Naive thymus-derived CD4-positive, alpha-beta T cell (primary cell): ENCODE measurements around the gene STAT1. TPM values are rescaled to one million over a fixed set of nuclear protein-coding genes. Genes with fewer than 3 reads are reported as not detected.

ENCODE experiments used
- ATAC-seq: fragments of 150-1000 bp; cut with Tn5 transposase; 2 replicates; pipeline ENCODE4 v1.10.0; 2021; ENCODE audit warnings: mild to moderate bottlenecking, moderate library complexity
- CTCF ChIA-PET: fragments of 350-600 bp; sonication (Branson Sonifier 250); formaldehyde crosslinking; loops from one replicate; lab custom pipeline; 2021; ENCODE audit warnings: antibody characterized with exemption; lab: Charles Lee
- POLR2A ChIA-PET: fragments of 350-600 bp; sonication (Branson Sonifier 250); formaldehyde crosslinking; loops from one replicate; lab custom pipeline; 2021; ENCODE audit warnings: antibody characterized with exemption, inconsistent platforms; lab: Charles Lee
- DNase-seq, 9 donors: peaks; one replicate each; pipeline versions ENCODE4 v3.0.0 to v3.0.0-alpha.2; 2020 to 2022; ENCODE audit warnings: mixed read lengths in 1 of 9
- H3K27ac ChIP-seq: one replicate; pipeline ENCODE4 v1.7.0; 2013; ENCODE audit warnings: mild to moderate bottlenecking, low read depth, low read length, moderate library complexity
- H3K27me3 ChIP-seq, 2 donors: one replicate each; pipeline ENCODE4 v1.7.0; 2013; ENCODE audit warnings: low read length in 2 of 2, mild to moderate bottlenecking in 2 of 2, moderate library complexity in 2 of 2; ENCODE audit not compliant: control insufficient read depth in 2 of 2, insufficient read depth in 2 of 2
- H3K36me3 ChIP-seq, 3 experiments: 1 replicate in 2 of 3; 2 replicates in 1 of 3; pipeline ENCODE4 v1.7.0; 2013; ENCODE audit warnings: low read length in 3 of 3, mild to moderate bottlenecking in 3 of 3, moderate library complexity in 1 of 3; ENCODE audit not compliant: insufficient read depth in 3 of 3, control insufficient read depth in 2 of 3
- H3K4me1 ChIP-seq, 2 donors: one replicate each; pipeline ENCODE4 v1.7.0; 2013; ENCODE audit warnings: low read length in 2 of 2, mild to moderate bottlenecking in 2 of 2, moderate library complexity in 1 of 2; ENCODE audit not compliant: control insufficient read depth in 2 of 2, insufficient read depth in 2 of 2
- H3K4me3 ChIP-seq: 2 replicates; pipeline ENCODE4 v1.7.0; 2013; ENCODE audit warnings: mild to moderate bottlenecking, low read length
- H3K9me3 ChIP-seq, 3 experiments: 1 replicate in 2 of 3; 2 replicates in 1 of 3; pipeline ENCODE4 v1.7.0; 2013; ENCODE audit warnings: low read length in 3 of 3; ENCODE audit not compliant: control insufficient read depth in 2 of 3
- H3K27ac Mint-ChIP-seq, 9 donors: one replicate each; pipeline ENCODE4 v1.8.0; 2020 to 2022; ENCODE audit warnings: mixed read lengths in 9 of 9, mild to moderate bottlenecking in 8 of 9, moderate library complexity in 5 of 9, inconsistent platforms in 2 of 9
- H3K27me3 Mint-ChIP-seq, 5 donors: one replicate each; pipeline ENCODE4 v1.8.0; 2021 to 2022; ENCODE audit warnings: mixed read lengths in 5 of 5, mild to moderate bottlenecking in 1 of 5
- H3K36me3 Mint-ChIP-seq, 5 donors: one replicate each; pipeline ENCODE4 v1.8.0; 2020 to 2022; ENCODE audit warnings: mixed read lengths in 5 of 5, mild to moderate bottlenecking in 3 of 5, inconsistent platforms in 1 of 5
- H3K4me1 Mint-ChIP-seq, 7 donors: one replicate each; pipeline ENCODE4 v1.8.0; 2020 to 2022; ENCODE audit warnings: mixed read lengths in 7 of 7, mild to moderate bottlenecking in 3 of 7, inconsistent platforms in 1 of 7
- H3K4me3 Mint-ChIP-seq, 10 donors: one replicate each; pipeline ENCODE4 v1.8.0; 2020 to 2022; ENCODE audit warnings: mild to moderate bottlenecking in 10 of 10, mixed read lengths in 10 of 10, moderate library complexity in 6 of 10, inconsistent platforms in 2 of 10
- H3K9me3 Mint-ChIP-seq, 11 donors: one replicate each; pipeline ENCODE4 v1.8.0; 2020 to 2022; ENCODE audit warnings: mixed read lengths in 11 of 11, mild to moderate bottlenecking in 4 of 11, inconsistent platforms in 1 of 11, moderate library complexity in 1 of 11
- intact Hi-C, 2 donors: fragments of 100-400 bp; cut with micrococcal nuclease; formaldehyde crosslinking; loops; one replicate each; pipeline ENCODE4 v1.15.1; 2023
- polyA plus RNA-seq, 2 donors: library from polyadenylated mRNA; unstranded; fragments of 300-500 nt; fragmentation: Illumina TruSeq; gene quantifications; one replicate each; pipeline ENCODE4 v1.2.3, GENCODE V29; 2021
- total RNA-seq, 6 experiments: library from RNA in 5 of 6; stranded (reverse) in 5 of 6; gene quantifications; 1 replicate in 5 of 6; 2 replicates in 1 of 6; pipeline ENCODE4 v1.2.3 and lab custom pipeline; 2021 to 2026

The STAT1 gene
- total and polyA plus RNA-seq, 7 experiments from 2014 or later = 74.1 to 1,177 (median 92.2) TPM

DNA sequence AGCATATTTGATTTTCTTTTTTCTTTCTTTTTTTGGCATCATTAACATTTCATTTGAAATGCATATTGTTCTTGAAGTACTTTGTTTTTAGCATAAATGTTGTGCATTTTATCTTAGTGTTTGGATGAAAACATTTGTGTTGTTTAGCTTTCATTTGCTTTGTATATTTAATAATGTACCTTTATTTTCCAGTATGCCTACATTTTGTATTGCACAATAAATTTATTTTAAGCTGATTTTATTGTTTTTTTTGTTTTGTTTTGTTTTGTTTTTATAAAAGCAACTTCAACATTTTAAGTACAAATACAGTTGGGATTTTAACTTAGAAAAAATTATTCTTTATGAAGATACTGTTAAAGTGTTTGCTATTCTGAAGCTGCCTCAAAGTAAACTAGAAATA, 78.9 kb downstream of the STAT1 start:
- Mint-ChIP-seq H3K4me1 (peaks cover 0 to 46% (median 19%) of the 10 kb centered on the region in 7 donors), H3K27me3 (no peaks in the 10 kb centered on the region), H3K9me3 (no peaks in the 10 kb centered on the region), H3K4me3 (no peak overlapping the region), H3K36me3 (peaks cover 0 to 19% (median 14%) of the 10 kb centered on the region in 5 donors), H3K27ac (peak overlapping the region in 3 of 9 donors; percentile 32 to 73 (median 51))
- Histone ChIP-seq H3K27ac (no peak overlapping the region), H3K9me3 (no peaks in the 10 kb centered on the region), H3K27me3 (no peaks in the 10 kb centered on the region), H3K4me1 (peaks cover 0 to 8% of the 10 kb centered on the region in 2 donors), H3K4me3 (no peak overlapping the region), H3K36me3 (peaks cover 4 to 20% (median 15%) of the 10 kb centered on the region in 3 experiments)
- intact Hi-C loops = loop anchor here in 1 of 2 donors (5.0 kb wide), 1 partner anchor 33 kb away; no protein-coding TSS in a partner anchor
- no peak for ATAC-seq
- ChIA-PET POLR2A (no interaction called here), CTCF (interaction anchor here (1.1 kb wide), 2 partner anchors 13 to 42 kb away, joined by 3 to 4 read pairs; no protein-coding TSS in a partner anchor)
- DNase-seq = no peak

DNA sequence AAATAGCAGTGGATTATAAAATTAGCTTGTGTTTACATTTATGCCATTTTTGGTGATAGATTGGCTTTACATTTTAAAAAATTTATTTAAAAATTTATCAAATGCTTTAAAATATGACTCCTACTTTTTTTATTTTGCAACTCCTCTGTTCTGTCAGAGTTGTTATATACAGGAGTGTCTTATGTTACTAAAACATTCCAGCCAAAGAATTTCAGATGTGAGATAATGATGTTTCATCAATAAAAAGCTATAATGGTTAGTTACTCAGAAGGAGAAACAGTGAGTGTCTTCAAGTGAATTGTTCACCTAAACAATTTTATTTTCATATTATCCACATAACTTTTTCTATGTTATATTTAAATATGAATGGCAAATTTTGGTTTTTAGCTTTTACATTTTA, 80.6 kb downstream of the STAT1 start:
- Mint-ChIP-seq H3K4me3 (no peak overlapping the region), H3K27ac (no peak overlapping the region), H3K9me3 (no peaks in the 10 kb centered on the region), H3K27me3 (no peaks in the 10 kb centered on the region), H3K4me1 (peaks cover 0 to 46% (median 9%) of the 10 kb centered on the region in 7 donors), H3K36me3 (peaks cover 3 to 21% (median 17%) of the 10 kb centered on the region in 5 donors)
- peaks cover 0 to 8% of the 10 kb centered on the region in 2 donors for H3K4me1 ChIP-seq
- intact Hi-C loops = loop anchor here in 1 of 2 donors (2.0 kb wide), 1 partner anchor 13 kb away; no protein-coding TSS in a partner anchor
- DNase-seq (no peak), ATAC-seq (no peak)
- no peak overlapping the region for H3K4me3 ChIP-seq
- POLR2A ChIA-PET = interaction anchor here (0.7 kb wide), 1 partner anchor 57 kb away, joined by 3 read pairs; no protein-coding TSS in a partner anchor
- H3K9me3 ChIP-seq = no peaks in the 10 kb centered on the region
- peaks cover 4 to 26% (median 16%) of the 10 kb centered on the region in 3 experiments for H3K36me3 ChIP-seq
- no peak overlapping the region for H3K27ac ChIP-seq
- H3K27me3 ChIP-seq = no peaks in the 10 kb centered on the region
- CTCF ChIA-PET = interaction anchor here (1.0 kb wide), 1 partner anchor 14 kb away, joined by 3 read pairs; no protein-coding TSS in a partner anchor

DNA sequence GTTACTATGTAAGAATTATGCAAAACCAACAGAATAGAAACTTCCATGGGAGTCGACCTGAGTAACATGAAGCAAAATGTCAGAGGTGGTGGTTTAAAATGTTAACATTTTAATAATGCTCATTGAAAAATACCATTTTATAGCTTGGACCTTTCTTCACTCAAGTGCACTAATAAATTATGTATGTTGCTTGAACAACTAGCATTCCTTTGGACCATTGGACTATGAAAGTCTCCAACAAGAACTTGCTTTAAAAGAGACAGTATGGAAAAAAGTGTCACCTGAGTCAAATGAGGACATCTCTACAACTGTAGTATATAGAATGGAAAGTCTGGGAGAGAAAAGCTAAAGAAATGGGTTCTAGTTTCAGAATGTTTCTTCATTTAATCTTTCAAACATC, 81.5 kb downstream of the STAT1 start:
- H3K9me3 Mint-ChIP-seq = no peaks in the 10 kb centered on the region
- H3K4me3 Mint-ChIP-seq = no peak overlapping the region
- Histone ChIP-seq H3K27me3 (no peaks in the 10 kb centered on the region), H3K4me1 (peaks cover 0 to 8% of the 10 kb centered on the region in 2 donors), H3K36me3 (peaks cover 4 to 30% (median 16%) of the 10 kb centered on the region in 3 experiments), H3K4me3 (no peak overlapping the region), H3K9me3 (no peaks in the 10 kb centered on the region), H3K27ac (no peak overlapping the region)
- DNase-seq (no peak), ATAC-seq (no peak)
- CTCF ChIA-PET = interaction anchor here (0.6 to 1.0 kb wide), 3 partner anchors 15 to 87 kb away, joined by 3 read pairs; no protein-coding TSS in a partner anchor
- peaks cover 0 to 46% (median 9%) of the 10 kb centered on the region in 7 donors for H3K4me1 Mint-ChIP-seq
- no peaks in the 10 kb centered on the region for H3K27me3 Mint-ChIP-seq
- peaks cover 3 to 21% (median 19%) of the 10 kb centered on the region in 5 donors for H3K36me3 Mint-ChIP-seq
- POLR2A ChIA-PET = interaction anchor here (0.7 kb wide), 2 partner anchors 34 to 56 kb away, joined by 3 read pairs; no protein-coding TSS in a partner anchor
- intact Hi-C loops = loop anchor here in 1 of 2 donors (1.0 to 2.0 kb wide), 2 partner anchors 8 to 14 kb away; no protein-coding TSS in a partner anchor
- peak overlapping the region in 3 of 9 donors; percentile 9 to 30 (median 16) for H3K27ac Mint-ChIP-seq

DNA sequence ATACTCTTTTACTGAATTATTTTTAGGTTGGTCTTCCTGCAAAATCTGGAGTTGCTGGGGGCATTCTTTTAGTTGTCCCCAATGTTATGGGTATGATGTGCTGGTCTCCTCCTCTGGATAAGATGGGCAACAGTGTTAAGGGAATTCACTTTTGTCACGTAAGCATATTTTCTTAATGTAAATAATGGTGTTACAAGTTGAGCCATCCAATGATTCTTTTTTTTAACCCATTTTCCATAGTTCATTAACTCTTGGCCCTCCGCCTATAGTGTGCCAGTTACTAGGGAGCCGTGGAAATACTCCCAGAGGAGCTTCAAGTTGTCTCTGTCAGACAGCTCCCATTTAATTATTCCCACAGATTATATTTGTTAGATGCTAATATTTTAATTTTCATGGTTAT, 83.6 kb downstream of the STAT1 start:
- H3K27me3 Mint-ChIP-seq = no peaks in the 10 kb centered on the region
- H3K27ac Mint-ChIP-seq = peak overlapping the region in 1 of 9 donors; percentile 65
- H3K9me3 Mint-ChIP-seq = no peaks in the 10 kb centered on the region
- no peaks in the 10 kb centered on the region for H3K27me3 ChIP-seq
- DNase-seq = no peak
- H3K4me3 ChIP-seq = no peak overlapping the region
- CTCF ChIA-PET = interaction anchor here (1.3 kb wide), 1 partner anchor 80 kb away, joined by 5 read pairs; no protein-coding TSS in a partner anchor
- peaks cover 0 to 29% (median 6%) of the 10 kb centered on the region in 7 donors for H3K4me1 Mint-ChIP-seq
- no peaks in the 10 kb centered on the region for H3K9me3 ChIP-seq
- ATAC-seq = no peak
- H3K4me1 ChIP-seq = no peaks in the 10 kb centered on the region
- POLR2A ChIA-PET = no interaction called here
- peaks cover 3 to 34% (median 19%) of the 10 kb centered on the region in 5 donors for H3K36me3 Mint-ChIP-seq
- H3K4me3 Mint-ChIP-seq = no peak overlapping the region
- intact Hi-C loops = no loop called here
- no peak overlapping the region for H3K27ac ChIP-seq
- peaks cover 11 to 46% (median 16%) of the 10 kb centered on the region in 3 experiments for H3K36me3 ChIP-seq

DNA sequence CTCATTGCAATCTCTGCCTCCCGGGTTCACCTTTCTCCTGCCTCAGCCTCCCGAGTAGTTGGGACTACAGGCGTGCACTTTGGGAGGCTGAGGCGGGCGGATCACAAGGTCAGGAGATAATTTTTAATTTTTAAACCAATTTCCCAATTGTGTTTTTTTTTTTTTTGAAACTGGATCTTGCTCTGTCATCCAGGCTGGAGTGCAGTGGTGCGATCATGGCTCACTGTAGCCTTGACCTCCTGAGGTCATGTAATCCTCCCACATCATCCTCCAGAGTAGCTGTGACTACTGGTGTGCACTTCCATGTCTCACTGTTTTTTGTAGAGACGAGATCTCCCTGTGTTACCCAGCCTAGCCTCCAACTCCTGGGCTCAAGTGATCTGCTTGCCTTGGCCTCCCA, 84.1 kb downstream of the STAT1 start:
- Mint-ChIP-seq H3K36me3 (peaks cover 3 to 38% (median 23%) of the 10 kb centered on the region in 5 donors), H3K27ac (peak overlapping the region in 2 of 9 donors; percentile 17 to 65), H3K4me3 (no peak overlapping the region), H3K27me3 (no peaks in the 10 kb centered on the region), H3K9me3 (no peaks in the 10 kb centered on the region), H3K4me1 (peaks cover 0 to 24% (median 6%) of the 10 kb centered on the region in 7 donors)
- no peaks in the 10 kb centered on the region for H3K9me3 ChIP-seq
- ATAC-seq (no peak), DNase-seq (no peak)
- peaks cover 13 to 51% (median 16%) of the 10 kb centered on the region in 3 experiments for H3K36me3 ChIP-seq
- POLR2A ChIA-PET = interaction anchor here (0.6 kb wide), 1 partner anchor 451 kb away, joined by 5 read pairs; no protein-coding TSS in a partner anchor
- H3K4me3 ChIP-seq = no peak overlapping the region
- intact Hi-C loops = loop anchor here in 1 of 2 donors (1.0 kb wide), 1 partner anchor 9 kb away; no protein-coding TSS in a partner anchor
- H3K27me3 ChIP-seq = no peaks in the 10 kb centered on the region
- H3K27ac ChIP-seq = no peak overlapping the region
- CTCF ChIA-PET = interaction anchor here (1.3 kb wide), 1 partner anchor 79 kb away, joined by 5 read pairs; no protein-coding TSS in a partner anchor
- no peaks in the 10 kb centered on the region for H3K4me1 ChIP-seq

DNA sequence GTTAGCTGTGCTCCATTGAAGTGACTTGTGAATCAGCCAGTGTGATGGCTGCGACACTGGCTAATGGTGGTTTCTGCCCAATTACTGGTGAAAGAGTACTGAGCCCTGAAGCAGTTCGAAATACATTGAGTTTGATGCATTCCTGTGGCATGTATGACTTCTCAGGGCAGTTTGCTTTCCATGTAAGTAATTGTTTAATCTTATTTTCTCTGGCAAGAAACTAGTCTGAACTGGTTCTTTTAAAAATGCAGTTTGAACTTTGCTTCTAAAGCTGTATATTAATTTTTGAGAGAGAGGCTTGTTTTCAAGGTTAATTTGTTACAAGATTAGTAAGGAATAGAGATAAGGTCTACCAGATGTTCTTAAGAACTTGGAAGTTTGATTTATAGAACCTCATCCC, 86.7 kb downstream of the STAT1 start:
- Mint-ChIP-seq H3K4me3 (no peak overlapping the region), H3K36me3 (peaks cover 18 to 50% (median 28%) of the 10 kb centered on the region in 5 donors), H3K27ac (peak overlapping the region in 6 of 9 donors; percentile 17 to 70 (median 43)), H3K27me3 (no peaks in the 10 kb centered on the region), H3K4me1 (peaks cover 2 to 22% (median 13%) of the 10 kb centered on the region in 7 donors), H3K9me3 (peaks cover 0 to 2% (median 0%) of the 10 kb centered on the region in 11 donors)
- H3K9me3 ChIP-seq = no peaks in the 10 kb centered on the region
- ATAC-seq (no peak), DNase-seq (no peak)
- no peak overlapping the region for H3K4me3 ChIP-seq
- peaks cover 12 to 66% (median 31%) of the 10 kb centered on the region in 3 experiments for H3K36me3 ChIP-seq
- POLR2A ChIA-PET = no interaction called here
- H3K4me1 ChIP-seq = no peaks in the 10 kb centered on the region
- H3K27me3 ChIP-seq = no peaks in the 10 kb centered on the region
- no peak overlapping the region for H3K27ac ChIP-seq
- intact Hi-C loops = loop anchor here in 1 of 2 donors (1.0 kb wide), 1 partner anchor 9 kb away; no protein-coding TSS in a partner anchor
- CTCF ChIA-PET = interaction anchor here (0.7 kb wide), 1 partner anchor 20 kb away, joined by 3 read pairs; no protein-coding TSS in a partner anchor
